Hepatocyte (in vitro differentiated cells): ENCODE measurements around the gene TXLNA. TPM values are rescaled to one million over a fixed set of nuclear protein-coding genes. Genes with fewer than 3 reads are reported as not detected.

Experiments used
- DNase-seq: peaks from one replicate; pipeline ENCODE4 v3.0.0-alpha.2; 2016; ENCODE audit warnings: low spot score
- H2AFZ ChIP-seq: fragments of 200-600 bp; sonication (generic); 2 replicates; pipeline ENCODE4 v1.6.0; 2016; ENCODE audit warnings: antibody characterized with exemption, mild to moderate bottlenecking
- H3K27ac ChIP-seq: fragments of 200-600 bp; sonication (generic); 2 replicates; pipeline ENCODE4 v1.5.1; 2016; ENCODE audit warnings: mild to moderate bottlenecking
- H3K27me3 ChIP-seq: fragments of 200-600 bp; sonication (generic); 2 replicates; pipeline ENCODE4 v1.6.1; 2016
- H3K36me3 ChIP-seq: fragments of 200-600 bp; sonication (generic); replicated peaks from 2 replicates; pipeline ENCODE4 v1.5.1; 2016; ENCODE audit warnings: low read depth; ENCODE audit not compliant: insufficient read depth
- H3K4me1 ChIP-seq: fragments of 200-600 bp; sonication (generic); 2 replicates; pipeline ENCODE4 v1.5.1; 2016; ENCODE audit warnings: mild to moderate bottlenecking, moderate library complexity; ENCODE audit not compliant: insufficient read depth
- H3K4me2 ChIP-seq: fragments of 200-600 bp; sonication (generic); 2 replicates; pipeline ENCODE4 v1.6.0; 2016
- H3K4me3 ChIP-seq: fragments of 200-600 bp; sonication (generic); 2 replicates; pipeline ENCODE4 v1.5.1; 2016; ENCODE audit warnings: mild to moderate bottlenecking
- H3K79me2 ChIP-seq: fragments of 200-600 bp; sonication (generic); 2 replicates; pipeline ENCODE4 v1.6.0; 2017; ENCODE audit warnings: mild to moderate bottlenecking
- H3K9me2 ChIP-seq: fragments of 200-600 bp; sonication (generic); replicated peaks from 2 replicates; pipeline ENCODE4 v1.6.0; 2017; ENCODE audit warnings: mild to moderate bottlenecking; ENCODE audit not compliant: insufficient read depth
- H3K9me3 ChIP-seq: fragments of 200-600 bp; sonication (generic); 2 replicates; pipeline ENCODE4 v1.5.1; 2016; ENCODE audit warnings: low read depth, mild to moderate bottlenecking
- H4K20me1 ChIP-seq: fragments of 200-600 bp; sonication (generic); 2 replicates; pipeline ENCODE4 v1.6.0; 2016; ENCODE audit warnings: mild to moderate bottlenecking; ENCODE audit not compliant: insufficient read depth, poor library complexity, severe bottlenecking
- CTCF ChIP-seq: fragments of 200-600 bp; sonication (generic); IDR thresholded peaks from 2 replicates; pipeline ENCODE4 v1.5.1; 2016; ENCODE audit warnings: antibody characterized with exemption, mild to moderate bottlenecking; ENCODE audit not compliant: poor library complexity
- EZH2 ChIP-seq: fragments of 200-600 bp; sonication (generic); IDR thresholded peaks from 2 replicates; pipeline ENCODE4 v1.6.1; 2016; ENCODE audit warnings: antibody characterized with exemption, mild to moderate bottlenecking, borderline replicate concordance
- EZH2phosphoT487 ChIP-seq: fragments of 200-600 bp; sonication (generic); IDR thresholded peaks from one replicate; pipeline ENCODE4 v1.6.1; 2018; ENCODE audit warnings: antibody characterized with exemption, mild to moderate bottlenecking, low read depth, moderate library complexity; ENCODE audit not compliant: unreplicated experiment, severe bottlenecking
- WGBS: methylation state at CpG from one replicate; pipeline ENCODE4 v1.1.6; 2016; ENCODE audit warnings: low lambda C conversion rate; ENCODE audit errors: missing lambda C conversion rate; 5-methylcytosine and 5-hydroxymethylcytosine counted together
- polyA plus RNA-seq: library from polyadenylated mRNA; unstranded; fragments of >200 nt; fragmentation: Nextera tagmentation; extraction: Ambion mirVana; gene quantifications from 2 replicates; pipeline ENCODE4 v1.2.1, GENCODE V29; 2016
- total RNA-seq: library from RNA; depleted of rRNA; stranded (reverse); fragments of >200 nt; gene quantifications from 2 replicates; pipeline ENCODE4 v1.2.3, GENCODE V29; 2014

The TXLNA gene
- total and polyA plus RNA-seq, 2 experiments from 2014 or later, result 41.2 to 52.7 TPM

- peaks cover 12% of the 10 kb centered on the region for H3K4me1 ChIP-seq
- no peaks in the 10 kb centered on the region for H3K27me3 ChIP-seq
- no peak for DNase-seq
- H3K9me3 ChIP-seq, result no peaks in the 10 kb centered on the region
- WGBS, result 96% methylated on average over 5 of the region's 5 CpGs
- H3K27ac ChIP-seq, result peak overlapping the region; percentile 83
- H3K4me2 ChIP-seq, result no peak overlapping the region
- peaks cover 19% of the 10 kb centered on the region for H3K79me2 ChIP-seq
- no peaks in the 10 kb centered on the region for H3K36me3 ChIP-seq
- TF ChIP-seq EZH2phosphoT487 (no peak), CTCF (no peak), EZH2 (no peak)
- no peak overlapping the region for H3K4me3 ChIP-seq
- H4K20me1 ChIP-seq, result no peaks in the 10 kb centered on the region
- H3K9me2 ChIP-seq, result no peaks in the 10 kb centered on the region
- H2AFZ ChIP-seq, result no peak overlapping the region
Measured at GRCh38 chr1:32216566-32216965, 37.1 kb downstream of the TXLNA start.

DNA sequence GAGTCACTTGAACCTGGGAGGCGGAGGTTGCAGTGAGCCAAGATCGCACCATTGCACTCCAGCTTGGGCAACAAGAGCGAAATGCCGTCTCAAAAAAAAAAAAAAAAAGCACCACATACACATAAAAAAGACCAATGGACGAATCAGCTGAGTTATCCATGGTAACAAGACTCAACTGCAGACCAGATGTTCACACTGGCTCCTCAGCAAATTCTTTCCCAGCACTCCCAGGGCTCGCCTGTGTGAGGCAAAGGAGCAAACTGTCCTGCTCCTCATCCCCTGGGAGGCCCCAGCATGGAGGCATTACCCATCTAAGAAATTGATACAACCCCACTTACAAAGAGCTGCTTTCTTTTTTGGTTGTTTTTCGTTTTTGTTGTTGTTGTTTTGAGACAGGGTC lies 39.5 kb downstream of the TXLNA start:
- no peaks in the 10 kb centered on the region for H4K20me1 ChIP-seq
- no peak overlapping the region for H3K4me3 ChIP-seq
- H2AFZ ChIP-seq, result no peak overlapping the region
- peaks cover 40% of the 10 kb centered on the region for H3K79me2 ChIP-seq
- no peak overlapping the region for H3K4me2 ChIP-seq
- H3K9me3 ChIP-seq, result no peaks in the 10 kb centered on the region
- DNase-seq, result no peak
- H3K27ac ChIP-seq, result no peak overlapping the region
- H3K27me3 ChIP-seq, result no peaks in the 10 kb centered on the region
- peaks cover 24% of the 10 kb centered on the region for H3K4me1 ChIP-seq
- H3K9me2 ChIP-seq, result no peaks in the 10 kb centered on the region
- WGBS, result 83% methylated on average over 7 of the region's 7 CpGs
- no peaks in the 10 kb centered on the region for H3K36me3 ChIP-seq
- TF ChIP-seq CTCF, result no peak
- TF ChIP-seq EZH2phosphoT487, result no peak
- no peak for TF ChIP-seq EZH2

DNA sequence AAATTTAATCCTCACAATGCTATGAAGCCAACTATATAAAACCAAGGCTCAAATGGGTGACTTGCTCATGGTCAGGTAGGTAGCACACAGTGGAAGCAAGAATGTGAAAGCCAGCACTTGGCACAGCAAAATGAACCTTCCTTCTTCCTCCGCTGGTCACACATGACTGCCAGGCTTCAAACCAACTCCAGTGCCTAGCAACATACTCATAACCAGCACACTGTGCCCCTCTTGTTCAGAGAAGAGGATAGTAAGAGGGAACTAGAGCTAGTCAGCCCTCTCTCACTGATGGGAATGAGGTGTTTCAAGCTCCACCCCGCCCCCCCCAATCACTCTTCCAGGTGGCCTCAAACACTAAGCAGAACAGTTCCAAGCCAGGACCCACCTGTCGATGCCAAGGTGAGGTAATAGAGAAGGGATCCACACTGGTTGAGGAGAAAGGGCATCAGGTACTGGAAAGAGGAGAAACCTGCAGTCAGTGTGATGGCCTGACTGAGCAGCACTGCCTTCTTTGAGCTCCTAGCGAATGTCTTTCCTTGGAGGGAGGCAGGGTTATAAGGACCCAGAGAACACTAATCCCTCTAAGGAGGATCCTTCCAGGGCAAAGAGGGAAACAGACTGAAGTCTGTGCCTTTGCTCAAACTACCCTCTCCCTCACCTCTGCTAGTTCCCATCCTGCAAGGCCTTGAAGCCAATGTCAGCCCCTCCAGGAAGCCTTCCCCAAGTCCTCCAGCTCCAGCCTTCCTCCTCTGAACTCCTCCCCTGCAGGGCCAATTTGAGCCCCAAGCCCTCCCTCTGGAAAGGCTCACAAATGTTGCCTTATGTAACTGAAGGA lies 41.5 kb downstream of the TXLNA start:
- DNase-seq, result peak; percentile 5
- Histone ChIP-seq H3K4me1 (peaks cover 24% of the 10 kb centered on the region), H4K20me1 (no peaks in the 10 kb centered on the region), H2AFZ (no peak overlapping the region), H3K27ac (peak overlapping the region; percentile 97), H3K4me3 (no peak overlapping the region), H3K36me3 (no peaks in the 10 kb centered on the region), H3K27me3 (no peaks in the 10 kb centered on the region), H3K9me3 (no peaks in the 10 kb centered on the region), H3K9me2 (no peaks in the 10 kb centered on the region), H3K4me2 (peak overlapping the region; percentile 94), H3K79me2 (peaks cover 44% of the 10 kb centered on the region)
- TF ChIP-seq EZH2phosphoT487, result no peak
- no peak for TF ChIP-seq EZH2
- TF ChIP-seq CTCF, result no peak
- 87% methylated on average over 4 of the region's 4 CpGs for WGBS
